Heart left ventricle (tissue), 16 donors: Measurements from ENCODE around the gene WNT11. TPM values are rescaled to one million over a fixed set of nuclear protein-coding genes. Genes with fewer than 3 reads are reported as not detected.

Experiments
- ATAC-seq, 4 donors: fragments of 200-7000 bp; cut with Tn5 transposase; one replicate each; pipeline ENCODE4 v1.9.1; 2020 to 2022; ENCODE audit warnings: moderate library complexity in 4 of 4, mild to moderate bottlenecking in 3 of 4, moderate number of reproducible peaks in 1 of 4
- DNase-seq, 5 donors: peaks; one replicate each; pipeline ENCODE4 v3.0.0-alpha.2; 2020
- H3K27ac ChIP-seq, 12 donors: fragments of 200-600 bp; sonication (generic) in 4 of 12; one replicate each; pipeline versions ENCODE4 v1.5.0 to v1.8.0; 2016 to 2022; ENCODE audit warnings: mild to moderate bottlenecking in 2 of 12
- H3K27me3 ChIP-seq, 9 donors: fragments of 200-600 bp; sonication (generic) in 2 of 9; one replicate each; pipeline versions ENCODE4 v1.5.1 to v1.8.0; 2016 to 2022; ENCODE audit warnings: mild to moderate bottlenecking in 3 of 9
- H3K36me3 ChIP-seq, 9 donors: fragments of 200-600 bp; sonication (generic) in 2 of 9; one replicate each; pipeline versions ENCODE4 v1.5.0 to v1.8.0; 2018 to 2022; ENCODE audit warnings: mild to moderate bottlenecking in 2 of 9
- H3K4me1 ChIP-seq, 12 donors: fragments of 200-600 bp; sonication (generic) in 4 of 12; one replicate each; pipeline versions ENCODE4 v1.5.0 to v1.8.0; 2016 to 2022; ENCODE audit warnings: mild to moderate bottlenecking in 3 of 12
- H3K4me3 ChIP-seq, 12 donors: fragments of 200-600 bp; sonication (generic) in 4 of 12; one replicate each; pipeline versions ENCODE4 v1.5.0 to v1.8.0; 2017 to 2022; ENCODE audit warnings: mild to moderate bottlenecking in 9 of 12, moderate library complexity in 4 of 12
- H3K9me3 ChIP-seq, 12 donors: fragments of 200-600 bp; sonication (generic) in 4 of 12; one replicate each; pipeline versions ENCODE4 v1.5.0 to v1.8.0; 2016 to 2022; ENCODE audit warnings: mild to moderate bottlenecking in 1 of 12
- POLR2A ChIP-seq, 2 donors: fragments of 450-650 bp; IDR thresholded peaks; one replicate each; pipeline ENCODE4 v1.6.1; 2017; ENCODE audit warnings: antibody characterized with exemption in 2 of 2, mild to moderate bottlenecking in 2 of 2, moderate library complexity in 2 of 2
- WGBS, 4 donors: extraction: QIAGEN DNeasy Blood & Tissue Kit in 2 of 4; methylation state at CpG; one replicate each; pipeline versions ENCODE4 v1.1.5 to v1.1.7; 2013 to 2018; 5-methylcytosine and 5-hydroxymethylcytosine counted together
- intact Hi-C, 10 donors: fragments of 100-400 bp; cut with DNase I; formaldehyde crosslinking; loops; one replicate each; pipeline versions ENCODE4 v1.11.1 to v1.14.2; 2022
- polyA plus RNA-seq, 2 donors: library from polyadenylated mRNA; stranded (reverse); fragments of 200-250 nt; gene quantifications; one replicate each; pipeline ENCODE4 v1.2.3, GENCODE V29; 2013
- total RNA-seq, 9 donors: library from RNA; depleted of rRNA in 2 of 9; stranded (reverse); fragments of >200 nt in 2 of 9; fragmentation: NEBNext Ultra II Directional in 3 of 9; extraction: Animal tissue kit (Norgen Biotek cat#: 25700) in 3 of 9; gene quantifications; one replicate each; pipeline versions ENCODE4 v1.1.0 to v1.2.4, GENCODE V29; 2016 to 2023
- TF ChIP-seq, protein P1 (sequence below), 12 donors: fragments of 200-600 bp; sonication (generic) in 4 of 12; IDR thresholded peaks; one replicate each; pipeline versions ENCODE4 v1.5.0 to v1.8.0; 2018 to 2022; ENCODE audit warnings: antibody characterized with exemption in 12 of 12, mild to moderate bottlenecking in 5 of 12
- donor health status: ischemic (EF 13 %, LVEDD 7.1; RV severe dilation, severe dysfunction).
- donor health status: healthy with polysubstance abuse.
- donor health status: DM: no; HTN: yes; CAD: no.
- donor health status: DM: no; HTN: no; CAD: no.
- donor health status: ischemic (EF 25% LVEDD 6.9; RV normal size, moderate dysfunction).
- donor health status: ischemic (EF 25% LVEDD 5.7; RV mildly dilated, moderate dysfunction).
- donor health status: healthy.
- donor health status: DM: yes; HTN: yes; CAD: no.
- donor health status: ischemic (EF 35%, LVEDD 5.7; RV mildly dilated, moderate dysfunction).
- donor health status: nonischemic (EF 11% LVEDD 7.7; RV severe dilation, severe dysfunction).
- donor health status: DM: yes; HTN: yes; CAD: no.
- donor health status: PGD.
- donor health status: ischemic (EF 29% LVEDD 5.4; RV normal size, mild dysfunction).
- donor health status: nonischemic (EF 23%, LVEDD 6.1; RV moderate dilation, normal function).

Gene WNT11
- total and polyA plus RNA-seq, 11 donors, result 3.8 to 20.9 (median 8.1) TPM

- H3K4me3 ChIP-seq, result no peak overlapping the region
- no peaks in the 10 kb centered on the region for H3K4me1 ChIP-seq
- H3K27me3 ChIP-seq, result no peaks in the 10 kb centered on the region
- H3K9me3 ChIP-seq, result no peaks in the 10 kb centered on the region
- no peak for DNase-seq
- no peak overlapping the region for H3K27ac ChIP-seq
- ATAC-seq, result no peak
- WGBS, 4 donors, result 82 to 87% (median 84%) methylated on average over 7 of the region's 7 CpGs
- intact Hi-C loops, result no loop called here
- TF ChIP-seq, protein P1, sequence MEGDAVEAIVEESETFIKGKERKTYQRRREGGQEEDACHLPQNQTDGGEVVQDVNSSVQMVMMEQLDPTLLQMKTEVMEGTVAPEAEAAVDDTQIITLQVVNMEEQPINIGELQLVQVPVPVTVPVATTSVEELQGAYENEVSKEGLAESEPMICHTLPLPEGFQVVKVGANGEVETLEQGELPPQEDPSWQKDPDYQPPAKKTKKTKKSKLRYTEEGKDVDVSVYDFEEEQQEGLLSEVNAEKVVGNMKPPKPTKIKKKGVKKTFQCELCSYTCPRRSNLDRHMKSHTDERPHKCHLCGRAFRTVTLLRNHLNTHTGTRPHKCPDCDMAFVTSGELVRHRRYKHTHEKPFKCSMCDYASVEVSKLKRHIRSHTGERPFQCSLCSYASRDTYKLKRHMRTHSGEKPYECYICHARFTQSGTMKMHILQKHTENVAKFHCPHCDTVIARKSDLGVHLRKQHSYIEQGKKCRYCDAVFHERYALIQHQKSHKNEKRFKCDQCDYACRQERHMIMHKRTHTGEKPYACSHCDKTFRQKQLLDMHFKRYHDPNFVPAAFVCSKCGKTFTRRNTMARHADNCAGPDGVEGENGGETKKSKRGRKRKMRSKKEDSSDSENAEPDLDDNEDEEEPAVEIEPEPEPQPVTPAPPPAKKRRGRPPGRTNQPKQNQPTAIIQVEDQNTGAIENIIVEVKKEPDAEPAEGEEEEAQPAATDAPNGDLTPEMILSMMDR (IDR thresholded peaks at IDR 0.05), result no peak
- no peak for TF ChIP-seq POLR2A (IDR thresholded peaks at IDR 0.05)
- H3K36me3 ChIP-seq, result no peaks in the 10 kb centered on the region
Observed at GRCh38 chr11:76243957-76244285, 37.6 kb upstream of the WNT11 start.

DNA sequence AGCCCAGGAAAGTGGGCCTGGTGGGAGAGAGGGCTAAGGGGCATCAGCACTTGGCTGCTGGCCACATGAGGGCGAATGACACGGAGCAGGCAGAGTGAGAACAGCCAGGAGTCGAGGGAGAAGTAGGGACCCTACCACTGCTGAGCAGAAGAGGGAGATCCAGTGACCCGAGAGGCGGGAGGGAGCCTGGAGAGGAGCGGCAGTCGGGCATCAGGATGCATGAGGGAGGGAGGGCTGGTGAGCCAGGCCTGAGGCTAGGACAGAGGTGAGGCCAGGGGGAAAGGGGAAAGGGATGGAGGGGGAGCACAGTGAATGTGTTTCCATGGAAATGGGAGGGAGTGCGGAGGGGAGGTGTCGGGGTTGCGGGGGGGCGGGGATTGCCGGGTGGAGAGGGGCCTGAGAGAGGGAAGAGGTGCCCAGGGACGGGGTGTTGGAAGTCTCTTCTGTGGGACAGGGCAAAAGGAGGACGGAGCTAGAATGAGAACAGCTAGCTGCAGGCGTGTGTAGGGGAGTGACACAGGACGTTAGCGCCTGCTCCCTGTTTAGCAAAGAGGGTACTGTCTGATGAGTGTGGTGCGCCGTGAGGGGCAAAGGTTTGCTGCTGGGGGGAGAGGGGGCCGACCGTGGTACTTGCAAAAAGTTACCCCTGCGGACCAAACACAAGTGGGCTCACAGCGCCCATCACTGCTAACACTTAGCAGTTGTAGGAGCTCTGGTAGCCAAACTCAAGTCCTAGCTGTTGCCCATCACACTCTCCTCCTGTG lies 37.1 kb upstream of the WNT11 start:
- Histone ChIP-seq H3K4me3 (no peak overlapping the region), H3K9me3 (no peaks in the 10 kb centered on the region), H3K36me3 (no peaks in the 10 kb centered on the region), H3K27ac (no peak overlapping the region), H3K27me3 (no peaks in the 10 kb centered on the region), H3K4me1 (no peaks in the 10 kb centered on the region)
- intact Hi-C loops, result no loop called here
- peak in 1 of 5 donors; percentile 47 for DNase-seq
- ATAC-seq, result no peak
- TF ChIP-seq, protein P1 (IDR thresholded peaks at IDR 0.05), result no peak
- TF ChIP-seq POLR2A (IDR thresholded peaks at IDR 0.05), result no peak
- 46 to 59% (median 52%) methylated on average over 22 to 23 of the region's 23 CpGs for WGBS, 4 donors

- TF ChIP-seq POLR2A (IDR thresholded peaks at IDR 0.05), result no peak
- TF ChIP-seq, protein P1 (IDR thresholded peaks at IDR 0.05), result no peak
- H3K4me1 ChIP-seq, result no peaks in the 10 kb centered on the region
- no peaks in the 10 kb centered on the region for H3K36me3 ChIP-seq
- no peaks in the 10 kb centered on the region for H3K27me3 ChIP-seq
- WGBS, 4 donors, result 92 to 96% (median 95%) methylated on average over 10 to 12 of the region's 12 CpGs
- DNase-seq (peak in 1 of 5 donors; percentile 14), ATAC-seq (no peak)
- no peak overlapping the region for H3K27ac ChIP-seq
- H3K4me3 ChIP-seq, result no peak overlapping the region
- no peaks in the 10 kb centered on the region for H3K9me3 ChIP-seq
- intact Hi-C loops, result no loop called here
Observed at GRCh38 chr11:76242004-76242779, 35.9 kb upstream of the WNT11 start.

DNA sequence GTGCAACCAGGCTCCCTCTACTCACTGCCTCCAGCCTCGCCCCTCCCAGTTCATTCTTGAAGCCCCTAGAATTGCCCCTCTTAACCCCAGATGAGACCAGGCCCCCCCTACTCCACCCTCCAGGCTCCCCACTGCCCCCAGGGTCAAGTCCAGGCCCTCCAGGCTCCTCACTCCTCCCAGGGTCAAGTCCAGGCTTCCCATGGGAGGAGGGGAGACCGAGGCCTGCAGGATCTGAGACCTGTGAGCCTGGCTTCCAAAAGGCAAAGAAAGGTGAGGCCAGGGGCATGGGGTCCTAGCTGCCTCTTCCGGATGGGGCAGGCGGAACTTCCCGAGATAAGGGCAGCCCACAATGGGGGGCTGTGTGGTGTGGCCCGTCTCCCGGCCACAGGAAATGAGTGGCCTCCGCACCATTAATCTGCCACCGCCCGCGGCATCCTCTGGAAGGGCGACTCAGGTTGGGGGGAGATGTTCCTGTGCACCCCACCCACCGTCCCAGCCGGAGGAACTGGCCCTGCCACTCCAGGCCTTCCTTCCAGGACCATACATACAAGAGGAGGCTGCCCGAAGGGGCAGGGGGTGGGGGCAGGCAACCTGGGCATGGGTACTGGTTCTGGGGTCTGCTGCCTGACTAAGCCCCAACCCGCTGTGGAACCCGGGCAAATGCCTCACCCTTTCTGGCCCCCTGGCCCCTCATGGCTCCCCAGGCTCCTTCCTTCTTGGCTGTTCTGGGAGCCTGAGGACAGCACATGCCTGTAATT lies 35.1 kb upstream of the WNT11 start:
- H3K4me1 ChIP-seq, result peaks cover 0 to 6% (median 1%) of the 10 kb centered on the region in 12 donors
- no peaks in the 10 kb centered on the region for H3K27me3 ChIP-seq
- ATAC-seq, result no peak
- no peaks in the 10 kb centered on the region for H3K9me3 ChIP-seq
- WGBS, 4 donors, result 74 to 82% (median 77%) methylated on average over 15 to 17 of the region's 17 CpGs
- no peak overlapping the region for H3K27ac ChIP-seq
- no peak overlapping the region for H3K4me3 ChIP-seq
- DNase-seq, result peak in 1 of 5 donors; percentile 40
- TF ChIP-seq POLR2A (IDR thresholded peaks at IDR 0.05), result no peak
- TF ChIP-seq, protein P1 (IDR thresholded peaks at IDR 0.05), result no peak
- H3K36me3 ChIP-seq, result no peaks in the 10 kb centered on the region
- intact Hi-C loops, result no loop called here
